Forelimb muscle (tissue), 1 donor: ENCODE results near the gene DNAJB13. TPM values are rescaled to one million over a fixed set of nuclear protein-coding genes. Genes with fewer than 3 reads are reported as not detected.

Experiments
- DNase-seq: peaks from one replicate; pipeline ENCODE4 v3.0.0-alpha.2; 2013; ENCODE audit warnings: low read depth
- polyA plus RNA-seq: library from polyadenylated mRNA; unstranded; fragments of 120-200 nt; gene quantifications from one replicate; pipeline ENCODE4 v1.2.1, GENCODE V29; 2013; ENCODE audit not compliant: insufficient read length

The DNAJB13 gene
- polyA plus RNA-seq, 1 donor = 0.35 TPM

DNA sequence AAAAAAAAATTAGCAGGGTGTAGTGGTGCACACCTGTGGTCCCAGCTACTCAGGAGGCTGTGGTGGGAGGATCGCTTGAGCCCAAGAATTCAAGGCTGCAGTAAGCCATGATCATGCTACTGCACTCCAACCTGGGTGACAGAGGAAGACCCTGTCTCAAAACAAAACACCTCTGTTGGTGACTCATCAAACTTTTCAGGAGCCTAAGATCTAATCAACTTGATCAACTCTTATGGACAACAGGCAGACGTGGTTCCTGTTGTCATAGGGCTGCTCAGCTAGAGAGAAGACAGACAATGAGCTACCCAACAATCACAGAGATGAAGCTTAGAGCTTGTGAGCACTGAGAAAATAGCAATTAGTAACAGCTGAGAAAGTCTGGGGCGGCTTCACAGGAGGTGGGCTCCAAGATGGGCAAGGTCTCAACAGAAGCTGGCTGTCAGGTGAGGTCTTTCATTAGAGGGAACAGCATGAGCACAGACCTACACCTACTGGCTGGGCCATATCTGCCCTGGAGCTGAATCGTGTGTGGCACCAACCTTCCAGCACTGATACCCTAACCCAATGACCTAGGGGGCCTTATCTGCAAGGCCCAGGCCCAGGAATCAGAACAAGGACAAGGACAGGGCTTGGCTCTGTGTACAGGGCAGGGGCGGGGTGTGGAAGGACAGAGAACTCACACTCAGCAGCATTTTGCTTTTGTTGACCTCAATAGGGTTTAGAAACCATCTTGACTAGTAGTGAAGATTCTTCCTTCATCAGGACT is 65.3 kb downstream of the DNAJB13 start:
- no peak for DNase-seq

DNA sequence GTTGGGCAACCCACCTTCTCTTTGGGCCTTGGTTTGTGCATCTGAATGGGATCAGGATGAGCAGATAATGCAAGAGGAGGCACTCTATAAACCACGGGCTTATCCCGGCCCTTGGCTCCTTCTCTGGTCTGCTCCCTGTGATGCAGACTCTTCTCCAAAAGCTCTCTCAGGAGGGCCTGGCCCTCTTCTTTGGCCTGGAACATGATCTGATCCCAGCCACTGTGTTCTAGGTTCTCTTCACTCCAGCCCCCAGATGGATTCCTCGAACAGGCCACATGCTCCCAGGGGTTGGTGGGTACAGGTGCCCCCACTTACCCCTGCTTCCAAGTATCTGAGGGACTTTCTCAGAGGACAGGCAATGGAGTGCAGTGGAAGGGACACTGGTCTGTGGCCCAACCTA is 66.8 kb downstream of the DNAJB13 start:
- DNase-seq = no peak

DNA sequence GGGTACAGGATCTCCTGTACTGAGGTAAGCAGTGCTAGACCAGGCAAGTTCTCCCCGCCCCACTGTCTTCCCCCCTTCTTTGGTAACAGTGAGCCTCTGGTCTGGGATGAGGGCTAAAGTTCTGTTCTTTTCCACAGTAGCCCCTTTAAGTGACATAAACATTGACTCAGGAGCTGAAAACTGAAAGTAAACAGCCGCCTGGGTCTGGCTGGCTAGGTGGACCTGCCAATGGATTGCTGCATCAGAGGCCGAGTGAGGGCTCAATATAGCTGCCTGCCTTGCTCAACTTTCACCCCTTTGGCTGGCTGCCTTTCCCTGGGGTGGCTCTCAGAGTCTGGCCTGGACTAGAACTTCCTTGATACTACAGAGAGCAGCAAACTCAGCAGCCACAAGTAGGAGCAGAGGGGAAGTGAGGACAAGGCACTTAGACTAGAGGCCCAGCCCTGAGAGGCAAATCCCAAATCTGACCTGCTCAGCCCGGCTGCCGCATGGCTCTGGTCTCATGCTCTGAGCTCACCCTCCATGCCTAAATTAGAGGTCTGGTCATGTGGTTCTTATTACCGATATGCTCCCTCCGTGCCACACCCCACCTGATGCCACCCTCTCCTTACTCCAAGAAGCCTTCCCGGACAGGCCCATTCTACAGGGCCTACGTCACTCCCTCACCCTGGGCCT is 67.6 kb downstream of the DNAJB13 start:
- peak; percentile 38 for DNase-seq

DNA sequence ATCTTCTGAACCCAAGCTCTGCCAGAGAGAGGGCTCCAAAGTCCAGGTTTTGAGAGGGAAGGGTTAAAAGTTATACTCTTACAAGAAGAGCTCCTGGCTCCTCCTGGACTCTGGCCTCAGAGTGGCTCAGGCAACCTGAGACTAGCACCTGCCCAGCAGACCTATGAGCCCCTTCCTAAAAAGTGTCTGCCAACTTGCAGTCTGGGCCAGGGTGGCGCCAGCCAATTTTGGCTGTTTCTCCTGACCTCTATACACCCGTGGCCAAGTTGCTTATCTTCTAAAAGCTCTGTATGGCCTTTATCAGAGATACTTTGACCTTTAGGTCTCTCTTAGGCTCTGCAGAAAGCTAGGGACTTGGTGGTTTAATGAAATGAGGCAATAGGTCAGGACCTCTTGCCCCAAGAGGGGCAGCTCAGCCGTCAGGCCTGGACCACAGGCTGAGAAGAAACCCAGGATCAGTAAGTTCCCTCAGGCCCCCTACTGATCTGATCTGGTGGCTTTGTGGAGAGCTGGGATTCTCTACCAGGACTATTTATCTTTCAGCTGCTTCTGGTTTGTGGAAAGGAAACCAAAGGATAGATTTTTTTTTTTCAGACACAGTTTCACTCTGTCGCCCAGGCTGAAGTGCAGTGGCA is 68.4 kb downstream of the DNAJB13 start:
- DNase-seq = no peak

DNA sequence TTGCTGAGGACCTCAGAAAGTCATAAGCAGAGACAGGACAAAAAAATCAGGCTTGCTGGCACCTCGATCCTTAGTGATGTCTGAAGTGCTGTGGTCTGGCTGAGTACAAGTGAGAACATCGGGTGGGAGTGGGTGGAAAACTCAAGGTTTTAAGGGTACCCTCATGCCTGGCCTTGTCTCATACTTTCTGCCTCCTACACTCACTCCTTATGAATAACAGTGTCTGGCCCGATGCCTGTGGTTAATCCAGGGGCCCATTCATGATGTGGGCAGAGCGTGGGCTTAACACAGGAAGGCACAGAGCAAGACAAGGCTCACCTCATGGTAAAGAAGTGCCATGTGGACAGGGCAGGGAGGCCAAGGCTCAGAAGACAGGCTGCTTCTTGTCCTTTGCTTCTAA is 69.0 kb downstream of the DNAJB13 start:
- no peak for DNase-seq

Other genes starting within 250 kb of the DNAJB13 start
- 88.9 TPM for gene RAB6A, start 190.0 kb upstream of the DNAJB13 start, polyA plus RNA-seq
- gene MRPL48, start 163.2 kb upstream of the DNAJB13 start, polyA plus RNA-seq = 40.6 TPM
- 79.0 TPM for gene COA4, start 74.2 kb upstream of the DNAJB13 start, polyA plus RNA-seq
- 43.1 TPM for gene PAAF1, start 74.0 kb upstream of the DNAJB13 start, polyA plus RNA-seq
- 143 TPM for gene UCP2, start 31.8 kb downstream of the DNAJB13 start, polyA plus RNA-seq
- gene UCP3, start 58.1 kb downstream of the DNAJB13 start, polyA plus RNA-seq = 4.5 TPM
- 19.1 TPM for gene C2CD3, start 220.0 kb downstream of the DNAJB13 start, polyA plus RNA-seq
- gene PPME1, start 220.3 kb downstream of the DNAJB13 start, polyA plus RNA-seq = 40.6 TPM